Loucy (cell line): ENCODE results near the gene FBXL2.

Experiments used
- EZH2phosphoT487 ChIP-seq: fragments of 200-600 bp; IDR thresholded peaks from 2 replicates; pipeline ENCODE4 v1.6.1; 2018; ENCODE audit warnings: antibody characterized with exemption, mild to moderate bottlenecking, moderate library complexity, borderline replicate concordance
- TF ChIP-seq, protein P1 (sequence below): fragments of 200-600 bp; sonication (generic); conservative IDR thresholded peaks from 2 replicates; pipeline ENCODE4 v1.5.1; 2014; ENCODE audit warnings: mild to moderate bottlenecking, antibody characterized with exemption, low read length

- TF ChIP-seq, protein P1, sequence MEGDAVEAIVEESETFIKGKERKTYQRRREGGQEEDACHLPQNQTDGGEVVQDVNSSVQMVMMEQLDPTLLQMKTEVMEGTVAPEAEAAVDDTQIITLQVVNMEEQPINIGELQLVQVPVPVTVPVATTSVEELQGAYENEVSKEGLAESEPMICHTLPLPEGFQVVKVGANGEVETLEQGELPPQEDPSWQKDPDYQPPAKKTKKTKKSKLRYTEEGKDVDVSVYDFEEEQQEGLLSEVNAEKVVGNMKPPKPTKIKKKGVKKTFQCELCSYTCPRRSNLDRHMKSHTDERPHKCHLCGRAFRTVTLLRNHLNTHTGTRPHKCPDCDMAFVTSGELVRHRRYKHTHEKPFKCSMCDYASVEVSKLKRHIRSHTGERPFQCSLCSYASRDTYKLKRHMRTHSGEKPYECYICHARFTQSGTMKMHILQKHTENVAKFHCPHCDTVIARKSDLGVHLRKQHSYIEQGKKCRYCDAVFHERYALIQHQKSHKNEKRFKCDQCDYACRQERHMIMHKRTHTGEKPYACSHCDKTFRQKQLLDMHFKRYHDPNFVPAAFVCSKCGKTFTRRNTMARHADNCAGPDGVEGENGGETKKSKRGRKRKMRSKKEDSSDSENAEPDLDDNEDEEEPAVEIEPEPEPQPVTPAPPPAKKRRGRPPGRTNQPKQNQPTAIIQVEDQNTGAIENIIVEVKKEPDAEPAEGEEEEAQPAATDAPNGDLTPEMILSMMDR, result no peak
- no peak for TF ChIP-seq EZH2phosphoT487
Measured at GRCh38 chr3:33231756-33232465, 45.3 kb upstream of the FBXL2 start.
